ENCODE data around the gene FKBP3.

DNA sequence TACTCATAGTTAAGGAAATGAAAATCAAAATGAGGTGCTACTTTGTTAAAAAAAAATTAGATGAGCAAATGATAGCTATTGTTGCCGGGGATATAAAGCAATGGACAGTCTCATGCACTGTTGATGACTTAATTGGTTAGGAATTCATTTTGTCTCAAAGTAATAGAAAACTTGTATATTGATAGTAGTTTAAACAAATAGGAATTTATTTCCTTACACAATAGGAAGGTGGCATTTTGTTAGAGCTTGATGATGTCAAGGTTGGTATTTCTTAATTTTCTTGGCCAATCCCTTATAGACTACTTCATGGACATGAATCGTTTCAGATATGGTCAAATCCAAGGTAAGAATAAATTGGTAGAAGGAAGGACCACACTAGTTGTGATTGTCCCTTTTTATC, 42.6 kb downstream of the FKBP3 start:
- TF ChIP-seq, protein P1, sequence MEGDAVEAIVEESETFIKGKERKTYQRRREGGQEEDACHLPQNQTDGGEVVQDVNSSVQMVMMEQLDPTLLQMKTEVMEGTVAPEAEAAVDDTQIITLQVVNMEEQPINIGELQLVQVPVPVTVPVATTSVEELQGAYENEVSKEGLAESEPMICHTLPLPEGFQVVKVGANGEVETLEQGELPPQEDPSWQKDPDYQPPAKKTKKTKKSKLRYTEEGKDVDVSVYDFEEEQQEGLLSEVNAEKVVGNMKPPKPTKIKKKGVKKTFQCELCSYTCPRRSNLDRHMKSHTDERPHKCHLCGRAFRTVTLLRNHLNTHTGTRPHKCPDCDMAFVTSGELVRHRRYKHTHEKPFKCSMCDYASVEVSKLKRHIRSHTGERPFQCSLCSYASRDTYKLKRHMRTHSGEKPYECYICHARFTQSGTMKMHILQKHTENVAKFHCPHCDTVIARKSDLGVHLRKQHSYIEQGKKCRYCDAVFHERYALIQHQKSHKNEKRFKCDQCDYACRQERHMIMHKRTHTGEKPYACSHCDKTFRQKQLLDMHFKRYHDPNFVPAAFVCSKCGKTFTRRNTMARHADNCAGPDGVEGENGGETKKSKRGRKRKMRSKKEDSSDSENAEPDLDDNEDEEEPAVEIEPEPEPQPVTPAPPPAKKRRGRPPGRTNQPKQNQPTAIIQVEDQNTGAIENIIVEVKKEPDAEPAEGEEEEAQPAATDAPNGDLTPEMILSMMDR (IDR thresholded peaks at IDR 0.05), result no peak
- TF ChIP-seq POLR2AphosphoS5 (IDR thresholded peaks at IDR 0.05; ENCODE audit: low read depth, low read length), result no peak
- TF ChIP-seq EZH2phosphoT487 (IDR thresholded peaks at IDR 0.05; ENCODE audit: borderline replicate concordance, low read depth), result no peak
- no peak for TF ChIP-seq MXI1 (IDR thresholded peaks at IDR 0.05; ENCODE audit: low read depth, low read length)
- no peak for TF ChIP-seq YY1 (IDR thresholded peaks at IDR 0.05; ENCODE audit: low read depth)
- TF ChIP-seq, protein P2, sequence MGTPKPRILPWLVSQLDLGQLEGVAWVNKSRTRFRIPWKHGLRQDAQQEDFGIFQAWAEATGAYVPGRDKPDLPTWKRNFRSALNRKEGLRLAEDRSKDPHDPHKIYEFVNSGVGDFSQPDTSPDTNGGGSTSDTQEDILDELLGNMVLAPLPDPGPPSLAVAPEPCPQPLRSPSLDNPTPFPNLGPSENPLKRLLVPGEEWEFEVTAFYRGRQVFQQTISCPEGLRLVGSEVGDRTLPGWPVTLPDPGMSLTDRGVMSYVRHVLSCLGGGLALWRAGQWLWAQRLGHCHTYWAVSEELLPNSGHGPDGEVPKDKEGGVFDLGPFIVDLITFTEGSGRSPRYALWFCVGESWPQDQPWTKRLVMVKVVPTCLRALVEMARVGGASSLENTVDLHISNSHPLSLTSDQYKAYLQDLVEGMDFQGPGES (IDR thresholded peaks at IDR 0.05; ENCODE audit: low read depth, low read length), result no peak
- no peak for TF ChIP-seq TEAD4 (IDR thresholded peaks at IDR 0.05; ENCODE audit: borderline replicate concordance, insufficient read depth)
- TF ChIP-seq GABPA (IDR thresholded peaks at IDR 0.05; ENCODE audit: low read depth), result no peak
- TF ChIP-seq RAD21 (IDR thresholded peaks at IDR 0.05; ENCODE audit: low read length), result no peak
- TF ChIP-seq SMC3 (IDR thresholded peaks at IDR 0.05; ENCODE audit: low read depth, low read length), result no peak
- no peak for TF ChIP-seq NFIC (IDR thresholded peaks at IDR 0.05; ENCODE audit: borderline replicate concordance)
- no peak for TF ChIP-seq JUND (IDR thresholded peaks at IDR 0.05)
- TF ChIP-seq, protein P3, sequence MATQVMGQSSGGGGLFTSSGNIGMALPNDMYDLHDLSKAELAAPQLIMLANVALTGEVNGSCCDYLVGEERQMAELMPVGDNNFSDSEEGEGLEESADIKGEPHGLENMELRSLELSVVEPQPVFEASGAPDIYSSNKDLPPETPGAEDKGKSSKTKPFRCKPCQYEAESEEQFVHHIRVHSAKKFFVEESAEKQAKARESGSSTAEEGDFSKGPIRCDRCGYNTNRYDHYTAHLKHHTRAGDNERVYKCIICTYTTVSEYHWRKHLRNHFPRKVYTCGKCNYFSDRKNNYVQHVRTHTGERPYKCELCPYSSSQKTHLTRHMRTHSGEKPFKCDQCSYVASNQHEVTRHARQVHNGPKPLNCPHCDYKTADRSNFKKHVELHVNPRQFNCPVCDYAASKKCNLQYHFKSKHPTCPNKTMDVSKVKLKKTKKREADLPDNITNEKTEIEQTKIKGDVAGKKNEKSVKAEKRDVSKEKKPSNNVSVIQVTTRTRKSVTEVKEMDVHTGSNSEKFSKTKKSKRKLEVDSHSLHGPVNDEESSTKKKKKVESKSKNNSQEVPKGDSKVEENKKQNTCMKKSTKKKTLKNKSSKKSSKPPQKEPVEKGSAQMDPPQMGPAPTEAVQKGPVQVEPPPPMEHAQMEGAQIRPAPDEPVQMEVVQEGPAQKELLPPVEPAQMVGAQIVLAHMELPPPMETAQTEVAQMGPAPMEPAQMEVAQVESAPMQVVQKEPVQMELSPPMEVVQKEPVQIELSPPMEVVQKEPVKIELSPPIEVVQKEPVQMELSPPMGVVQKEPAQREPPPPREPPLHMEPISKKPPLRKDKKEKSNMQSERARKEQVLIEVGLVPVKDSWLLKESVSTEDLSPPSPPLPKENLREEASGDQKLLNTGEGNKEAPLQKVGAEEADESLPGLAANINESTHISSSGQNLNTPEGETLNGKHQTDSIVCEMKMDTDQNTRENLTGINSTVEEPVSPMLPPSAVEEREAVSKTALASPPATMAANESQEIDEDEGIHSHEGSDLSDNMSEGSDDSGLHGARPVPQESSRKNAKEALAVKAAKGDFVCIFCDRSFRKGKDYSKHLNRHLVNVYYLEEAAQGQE (IDR thresholded peaks at IDR 0.05; ENCODE audit: low read depth, low read length), result no peak
- no peak for TF ChIP-seq FOXM1 (IDR thresholded peaks at IDR 0.05; ENCODE audit: low read depth)
